GM23338 (cell line): Measurements from ENCODE around the gene TRPC3. TPM values are rescaled to one million over a fixed set of nuclear protein-coding genes. Genes with fewer than 3 reads are reported as not detected.

Source experiments
- ATAC-seq: fragments of 200-7000 bp; cut with Tn5 transposase; 3 replicates; pipeline ENCODE4 v1.9.1; 2020
- DNase-seq: peaks from one replicate; pipeline ENCODE4 v3.0.0-alpha.2; 2015; ENCODE audit warnings: low spot score
- H2AFZ ChIP-seq: fragments of 200-600 bp; sonication (generic); 2 replicates; pipeline ENCODE4 v1.8.0; 2016; ENCODE audit warnings: antibody characterized with exemption, mild to moderate bottlenecking, moderate library complexity
- H3F3A ChIP-seq: fragments of 200-600 bp; sonication (generic); replicated peaks from 2 replicates; pipeline ENCODE4 v1.8.0; 2017; ENCODE audit warnings: antibody characterized with exemption, mixed run types, low read depth
- H3K27ac ChIP-seq: fragments of 200-600 bp; sonication (generic); 2 replicates; pipeline ENCODE4 v1.6.1; 2016; ENCODE audit warnings: low read depth
- H3K27me3 ChIP-seq: fragments of 200-600 bp; sonication (generic); 2 replicates; pipeline ENCODE4 v1.8.0; 2016; ENCODE audit warnings: mild to moderate bottlenecking, mixed run types, moderate library complexity; ENCODE audit not compliant: insufficient read depth
- H3K36me3 ChIP-seq: fragments of 200-600 bp; sonication (generic); 2 replicates; pipeline ENCODE4 v1.8.0; 2016; ENCODE audit warnings: mild to moderate bottlenecking; ENCODE audit not compliant: insufficient read depth
- H3K4me1 ChIP-seq: fragments of 200-600 bp; sonication (generic); 2 replicates; pipeline ENCODE4 v1.8.0; 2016; ENCODE audit warnings: mild to moderate bottlenecking, moderate library complexity; ENCODE audit not compliant: insufficient read depth
- H3K4me2 ChIP-seq: fragments of 200-600 bp; sonication (generic); 2 replicates; pipeline ENCODE4 v1.7.1; 2017; ENCODE audit warnings: mixed run types
- H3K4me3 ChIP-seq: fragments of 200-600 bp; sonication (generic); 2 replicates; pipeline ENCODE4 v1.6.1; 2016; ENCODE audit warnings: mixed run types
- H3K79me2 ChIP-seq: fragments of 200-600 bp; sonication (generic); replicated peaks from 2 replicates; pipeline ENCODE4 v1.8.0; 2017; ENCODE audit warnings: mild to moderate bottlenecking; ENCODE audit not compliant: insufficient read depth
- H3K9me2 ChIP-seq: fragments of 200-600 bp; sonication (generic); 2 replicates; pipeline ENCODE4 v1.8.0; 2017; ENCODE audit not compliant: insufficient read depth
- H4K20me1 ChIP-seq: fragments of 200-600 bp; sonication (generic); replicated peaks from 2 replicates; pipeline ENCODE4 v1.8.0; 2017; ENCODE audit warnings: mild to moderate bottlenecking; ENCODE audit not compliant: insufficient read depth
- H3K27ac Mint-ChIP-seq: 2 replicates; pipeline ENCODE4 v1.8.0; 2020; ENCODE audit warnings: inconsistent platforms, mild to moderate bottlenecking, moderate library complexity, mixed read lengths
- H3K27me3 Mint-ChIP-seq: 3 replicates; pipeline ENCODE4 v1.8.0; 2022; ENCODE audit warnings: low read depth, mild to moderate bottlenecking, moderate library complexity, mixed read lengths, inconsistent platforms; ENCODE audit not compliant: insufficient read depth, poor library complexity
- H3K36me3 Mint-ChIP-seq: 3 replicates; pipeline ENCODE4 v1.8.0; 2021; ENCODE audit warnings: low read depth, mild to moderate bottlenecking, inconsistent platforms, moderate library complexity, mixed read lengths
- H3K4me1 Mint-ChIP-seq: 3 replicates; pipeline ENCODE4 v1.8.0; 2020; ENCODE audit warnings: mild to moderate bottlenecking, inconsistent platforms, mixed read lengths
- H3K4me3 Mint-ChIP-seq: 3 replicates; pipeline ENCODE4 v1.8.0; 2021; ENCODE audit warnings: moderate library complexity, mild to moderate bottlenecking, inconsistent platforms, mixed read lengths
- H3K9me3 Mint-ChIP-seq: 3 replicates; pipeline ENCODE4 v1.8.0; 2020; ENCODE audit warnings: moderate library complexity, mild to moderate bottlenecking, inconsistent platforms, mixed read lengths
- CREB1 ChIP-seq: fragments of 250-450 bp; sonication (Bioruptor Pico); IDR thresholded peaks from 2 replicates; pipeline ENCODE4 v1.5.0; 2020; ENCODE audit warnings: low read depth, mild to moderate bottlenecking, moderate library complexity
- EZH2 ChIP-seq: fragments of 200-600 bp; sonication (generic); IDR thresholded peaks from one replicate; pipeline ENCODE4 v1.8.0; 2017; ENCODE audit warnings: antibody characterized with exemption, mild to moderate bottlenecking, low read depth; ENCODE audit not compliant: unreplicated experiment
- EZH2phosphoT487 ChIP-seq: fragments of 200-600 bp; sonication (generic); IDR thresholded peaks from one replicate; pipeline ENCODE4 v1.8.1; 2018; ENCODE audit warnings: antibody characterized with exemption; ENCODE audit not compliant: unreplicated experiment
- JUNB ChIP-seq: IDR thresholded peaks from one replicate; pipeline ENCODE4 v1.6.1; 2016; ENCODE audit warnings: antibody characterized with exemption; ENCODE audit not compliant: unreplicated experiment
- NANOG ChIP-seq: IDR thresholded peaks from 2 replicates; pipeline ENCODE4 v1.6.1; 2016; ENCODE audit warnings: antibody characterized with exemption, borderline replicate concordance
- POLR2AphosphoS5 ChIP-seq: IDR thresholded peaks from 2 replicates; pipeline ENCODE4 v1.6.1; 2016; ENCODE audit warnings: antibody characterized with exemption, low read depth
- STAT1 ChIP-seq: IDR thresholded peaks from one replicate; pipeline ENCODE4 v1.6.1; 2016; ENCODE audit warnings: antibody characterized with exemption; ENCODE audit not compliant: unreplicated experiment
- ZNF114 ChIP-seq: fragments of 250-450 bp; sonication (Bioruptor Pico); IDR thresholded peaks from 2 replicates; pipeline ENCODE4 v1.5.0; 2020; ENCODE audit warnings: mild to moderate bottlenecking, moderate library complexity
- ZNF331 ChIP-seq: fragments of 250-450 bp; sonication (Bioruptor Pico); IDR thresholded peaks from 2 replicates; pipeline ENCODE4 v1.5.0; 2020; ENCODE audit warnings: low read depth, mild to moderate bottlenecking, moderate library complexity
- polyA plus RNA-seq: library from polyadenylated mRNA; unstranded; fragments of >200 nt; fragmentation: Nextera tagmentation; extraction: Ambion mirVana; gene quantifications from 2 replicates; pipeline ENCODE4 v1.2.1, GENCODE V29; 2016
- total RNA-seq: library from RNA; depleted of rRNA; stranded (reverse); fragments of >200 nt; shearing (Covaris generic); gene quantifications from 2 replicates; pipeline ENCODE4 v1.2.3, GENCODE V29; 2014
- TF ChIP-seq, protein P1 (sequence below): IDR thresholded peaks from one replicate; pipeline ENCODE4 v1.6.1; 2018; ENCODE audit warnings: antibody characterized with exemption; ENCODE audit not compliant: unreplicated experiment
- TF ChIP-seq, protein P2 (sequence below): IDR thresholded peaks from 2 replicates; pipeline ENCODE4 v1.6.1; 2016; ENCODE audit warnings: antibody characterized with exemption
- TF ChIP-seq, protein P3 (sequence below), 2 experiments: fragments of 200-600 bp in 1 of 2; sonication (generic) in 1 of 2; conservative IDR thresholded peaks; 2 replicates each; pipeline versions ENCODE4 v1.5.1 to v1.6.1; 2016 to 2017; ENCODE audit warnings: antibody characterized with exemption in 2 of 2, low read depth in 2 of 2, mild to moderate bottlenecking in 2 of 2, moderate library complexity in 1 of 2

The TRPC3 gene
- total and polyA plus RNA-seq, 2 experiments from 2014 or later = 0.44 to 1.0 TPM

DNA sequence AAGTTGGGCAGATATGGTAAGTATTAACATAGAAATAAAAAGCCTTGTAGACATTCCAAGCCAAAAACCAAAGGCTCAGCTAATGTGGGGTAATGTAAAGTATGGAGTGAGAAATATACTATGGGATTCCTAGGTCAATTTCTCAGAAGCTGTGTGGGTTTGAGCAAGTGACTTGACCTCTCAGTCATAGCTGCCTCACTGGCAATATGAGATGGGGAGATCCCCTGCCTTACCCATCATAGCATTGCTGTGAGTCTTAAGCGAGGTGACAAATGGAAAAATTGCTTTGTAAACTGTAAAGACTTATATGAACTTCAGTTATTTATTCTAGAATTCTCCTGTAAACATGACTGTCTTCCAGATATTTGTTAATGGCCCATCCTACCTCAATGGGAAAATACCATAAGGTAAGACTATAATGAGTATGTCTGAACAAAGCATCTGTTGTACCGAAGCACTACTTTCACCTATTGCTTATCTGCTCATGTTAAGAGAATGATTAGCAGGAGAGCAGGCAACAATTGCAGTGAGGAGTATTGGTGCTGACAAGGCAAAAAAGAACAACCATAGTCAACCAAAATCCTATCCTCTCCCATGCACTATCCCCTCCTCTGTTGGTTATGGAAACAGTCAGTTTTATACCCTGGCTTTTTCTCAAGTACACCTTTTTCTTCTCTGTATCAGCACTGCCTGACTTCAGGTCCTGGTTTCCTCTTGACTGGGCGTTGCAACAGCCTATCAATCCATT is 44.1 kb upstream of the TRPC3 start:
- H3K36me3 Mint-ChIP-seq = no peaks in the 10 kb centered on the region
- H3K27ac ChIP-seq = no peak overlapping the region
- H3K9me3 Mint-ChIP-seq = no peaks in the 10 kb centered on the region
- no peaks in the 10 kb centered on the region for H3K4me1 Mint-ChIP-seq
- H3K4me1 ChIP-seq = no peaks in the 10 kb centered on the region
- TF ChIP-seq CREB1 = no peak
- no peak for TF ChIP-seq EZH2
- TF ChIP-seq NANOG = no peak
- TF ChIP-seq POLR2AphosphoS5 = no peak
- TF ChIP-seq STAT1 = no peak
- TF ChIP-seq, protein P1, sequence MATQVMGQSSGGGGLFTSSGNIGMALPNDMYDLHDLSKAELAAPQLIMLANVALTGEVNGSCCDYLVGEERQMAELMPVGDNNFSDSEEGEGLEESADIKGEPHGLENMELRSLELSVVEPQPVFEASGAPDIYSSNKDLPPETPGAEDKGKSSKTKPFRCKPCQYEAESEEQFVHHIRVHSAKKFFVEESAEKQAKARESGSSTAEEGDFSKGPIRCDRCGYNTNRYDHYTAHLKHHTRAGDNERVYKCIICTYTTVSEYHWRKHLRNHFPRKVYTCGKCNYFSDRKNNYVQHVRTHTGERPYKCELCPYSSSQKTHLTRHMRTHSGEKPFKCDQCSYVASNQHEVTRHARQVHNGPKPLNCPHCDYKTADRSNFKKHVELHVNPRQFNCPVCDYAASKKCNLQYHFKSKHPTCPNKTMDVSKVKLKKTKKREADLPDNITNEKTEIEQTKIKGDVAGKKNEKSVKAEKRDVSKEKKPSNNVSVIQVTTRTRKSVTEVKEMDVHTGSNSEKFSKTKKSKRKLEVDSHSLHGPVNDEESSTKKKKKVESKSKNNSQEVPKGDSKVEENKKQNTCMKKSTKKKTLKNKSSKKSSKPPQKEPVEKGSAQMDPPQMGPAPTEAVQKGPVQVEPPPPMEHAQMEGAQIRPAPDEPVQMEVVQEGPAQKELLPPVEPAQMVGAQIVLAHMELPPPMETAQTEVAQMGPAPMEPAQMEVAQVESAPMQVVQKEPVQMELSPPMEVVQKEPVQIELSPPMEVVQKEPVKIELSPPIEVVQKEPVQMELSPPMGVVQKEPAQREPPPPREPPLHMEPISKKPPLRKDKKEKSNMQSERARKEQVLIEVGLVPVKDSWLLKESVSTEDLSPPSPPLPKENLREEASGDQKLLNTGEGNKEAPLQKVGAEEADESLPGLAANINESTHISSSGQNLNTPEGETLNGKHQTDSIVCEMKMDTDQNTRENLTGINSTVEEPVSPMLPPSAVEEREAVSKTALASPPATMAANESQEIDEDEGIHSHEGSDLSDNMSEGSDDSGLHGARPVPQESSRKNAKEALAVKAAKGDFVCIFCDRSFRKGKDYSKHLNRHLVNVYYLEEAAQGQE = no peak
- no peak for TF ChIP-seq ZNF114 (CRISPR knock-in tag)
- TF ChIP-seq, protein P2, sequence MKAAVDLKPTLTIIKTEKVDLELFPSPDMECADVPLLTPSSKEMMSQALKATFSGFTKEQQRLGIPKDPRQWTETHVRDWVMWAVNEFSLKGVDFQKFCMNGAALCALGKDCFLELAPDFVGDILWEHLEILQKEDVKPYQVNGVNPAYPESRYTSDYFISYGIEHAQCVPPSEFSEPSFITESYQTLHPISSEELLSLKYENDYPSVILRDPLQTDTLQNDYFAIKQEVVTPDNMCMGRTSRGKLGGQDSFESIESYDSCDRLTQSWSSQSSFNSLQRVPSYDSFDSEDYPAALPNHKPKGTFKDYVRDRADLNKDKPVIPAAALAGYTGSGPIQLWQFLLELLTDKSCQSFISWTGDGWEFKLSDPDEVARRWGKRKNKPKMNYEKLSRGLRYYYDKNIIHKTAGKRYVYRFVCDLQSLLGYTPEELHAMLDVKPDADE = no peak
- no peak for TF ChIP-seq EZH2phosphoT487
- no peak for TF ChIP-seq JUNB
- no peak for TF ChIP-seq ZNF331 (CRISPR knock-in tag)
- no peak overlapping the region for H2AFZ ChIP-seq
- H3K36me3 ChIP-seq = no peaks in the 10 kb centered on the region
- H3K4me3 Mint-ChIP-seq = no peak overlapping the region
- H3K4me2 ChIP-seq = no peak overlapping the region
- peaks cover 1% of the 10 kb centered on the region for H3K27me3 Mint-ChIP-seq
- no peaks in the 10 kb centered on the region for H3K27me3 ChIP-seq
- no peak for ATAC-seq
- no peak for DNase-seq
- H3F3A ChIP-seq = no peaks in the 10 kb centered on the region
- H3K9me2 ChIP-seq = no peaks in the 10 kb centered on the region
- no peaks in the 10 kb centered on the region for H3K79me2 ChIP-seq
- H3K27ac Mint-ChIP-seq = no peak overlapping the region
- no peaks in the 10 kb centered on the region for H4K20me1 ChIP-seq
- H3K4me3 ChIP-seq = no peak overlapping the region

DNA sequence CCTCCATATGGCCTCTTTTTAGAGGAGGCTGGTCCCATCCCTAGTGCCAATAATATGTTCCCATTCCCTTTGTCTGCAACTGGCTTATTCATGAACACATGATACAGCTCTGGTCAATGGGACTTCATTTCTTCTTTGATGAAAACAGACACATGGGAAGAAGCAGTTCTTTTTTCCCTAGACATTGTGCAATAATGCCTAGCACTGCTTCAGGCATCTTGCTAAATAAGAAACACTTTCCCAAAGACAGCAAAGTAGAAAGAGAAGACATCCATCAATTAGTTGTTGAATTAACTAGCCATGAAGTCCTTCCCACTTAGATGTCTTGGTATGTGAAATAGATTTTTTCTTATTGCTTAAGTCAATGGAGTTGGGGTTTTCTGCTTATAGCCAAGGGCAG is 40.1 kb upstream of the TRPC3 start:
- Histone ChIP-seq H3K79me2 (no peaks in the 10 kb centered on the region), H3K36me3 (no peaks in the 10 kb centered on the region), H3K9me2 (peaks cover 3% of the 10 kb centered on the region; the same call in 1 of the 2 replicates), H3K4me2 (no peak overlapping the region), H3K27me3 (no peaks in the 10 kb centered on the region), H3F3A (no peaks in the 10 kb centered on the region), H3K4me3 (no peak overlapping the region), H3K27ac (no peak overlapping the region), H2AFZ (no peak overlapping the region), H4K20me1 (no peaks in the 10 kb centered on the region), H3K4me1 (no peaks in the 10 kb centered on the region)
- DNase-seq (no peak), ATAC-seq (no peak)
- H3K36me3 Mint-ChIP-seq = no peaks in the 10 kb centered on the region
- H3K4me3 Mint-ChIP-seq = no peak overlapping the region
- H3K27me3 Mint-ChIP-seq = peaks cover 1% of the 10 kb centered on the region
- no peaks in the 10 kb centered on the region for H3K9me3 Mint-ChIP-seq
- H3K4me1 Mint-ChIP-seq = peaks cover 3% of the 10 kb centered on the region; the same call in 1 of the 3 replicates
- H3K27ac Mint-ChIP-seq = no peak overlapping the region
- TF ChIP-seq, protein P1 = no peak
- TF ChIP-seq ZNF114 (CRISPR knock-in tag) (no peak), NANOG (no peak), EZH2phosphoT487 (no peak), STAT1 (no peak)
- TF ChIP-seq, protein P3, sequence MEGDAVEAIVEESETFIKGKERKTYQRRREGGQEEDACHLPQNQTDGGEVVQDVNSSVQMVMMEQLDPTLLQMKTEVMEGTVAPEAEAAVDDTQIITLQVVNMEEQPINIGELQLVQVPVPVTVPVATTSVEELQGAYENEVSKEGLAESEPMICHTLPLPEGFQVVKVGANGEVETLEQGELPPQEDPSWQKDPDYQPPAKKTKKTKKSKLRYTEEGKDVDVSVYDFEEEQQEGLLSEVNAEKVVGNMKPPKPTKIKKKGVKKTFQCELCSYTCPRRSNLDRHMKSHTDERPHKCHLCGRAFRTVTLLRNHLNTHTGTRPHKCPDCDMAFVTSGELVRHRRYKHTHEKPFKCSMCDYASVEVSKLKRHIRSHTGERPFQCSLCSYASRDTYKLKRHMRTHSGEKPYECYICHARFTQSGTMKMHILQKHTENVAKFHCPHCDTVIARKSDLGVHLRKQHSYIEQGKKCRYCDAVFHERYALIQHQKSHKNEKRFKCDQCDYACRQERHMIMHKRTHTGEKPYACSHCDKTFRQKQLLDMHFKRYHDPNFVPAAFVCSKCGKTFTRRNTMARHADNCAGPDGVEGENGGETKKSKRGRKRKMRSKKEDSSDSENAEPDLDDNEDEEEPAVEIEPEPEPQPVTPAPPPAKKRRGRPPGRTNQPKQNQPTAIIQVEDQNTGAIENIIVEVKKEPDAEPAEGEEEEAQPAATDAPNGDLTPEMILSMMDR (conservative IDR thresholded peaks at IDR 0.05; ENCODE audit: low read depth in 2 of 2) = no peak
